HepG2 (cell line): ENCODE measurements around the gene OLR1. TPM values are rescaled to one million over a fixed set of nuclear protein-coding genes. Genes with fewer than 3 reads are reported as not detected.

Experiments used
- ATAC-seq: fragments of 200-7000 bp; cut with Tn5 transposase; 3 replicates; pipeline ENCODE4 v1.9.1; 2020; ENCODE audit warnings: mild to moderate bottlenecking, moderate library complexity
- BruUV-seq: library from RNA; stranded (reverse); fragments of 400-500 nt; replicated peaks from 2 replicates; lab custom pipeline; 2021; lab: Mats Ljungman, UMichigan
- CTCF ChIA-PET: fragments of 300-600 bp; formaldehyde crosslinking; extraction: SDS; loops from one replicate; lab custom pipeline; 2021; ENCODE audit warnings: low total read pairs, inconsistent platforms, low intra/inter-chr PET ratio; lab: Yijun Ruan, JAX
- POLR2A ChIA-PET: fragments of 350-600 bp; sonication (Branson Sonifier 250); formaldehyde crosslinking; loops from one replicate; lab custom pipeline; 2020; ENCODE audit warnings: antibody characterized with exemption, inconsistent platforms; lab: Yijun Ruan, JAX
- DNase-seq: peaks from one replicate; pipeline ENCODE4 v3.0.0-alpha.2; 2015; ENCODE audit warnings: low spot score
- FAIRE-seq: peaks from 3 replicates; lab custom pipeline; 2011; peaks lifted over from hg19 to GRCh38; lab: Jason Lieb, UNC
- H2AFZ ChIP-seq: one replicate; pipeline ENCODE4 v1.6.1; 2011; ENCODE audit warnings: low read length, inconsistent platforms
- H3K27ac ChIP-seq: fragments of 300-600 bp; 3 replicates; pipeline ENCODE4 v1.8.0; 2011; ENCODE audit warnings: mixed run types, mild to moderate bottlenecking, mixed read lengths, low read length, inconsistent platforms; ENCODE audit not compliant: insufficient read depth; ENCODE audit errors: extremely low read length
- H3K27me3 ChIP-seq, 2 experiments: fragments of 200-600 bp in 1 of 2; 2 replicates in 1 of 2; 3 replicates in 1 of 2; pipeline versions ENCODE4 v1.6.0 to v1.8.0; 2011; ENCODE audit warnings: low read length in 2 of 2, mild to moderate bottlenecking in 2 of 2, moderate library complexity in 2 of 2, inconsistent platforms in 1 of 2; ENCODE audit not compliant: insufficient read depth in 2 of 2, control insufficient read depth in 1 of 2
- H3K36me3 ChIP-seq, 2 experiments: fragments of 200-600 bp in 1 of 2; replicated peaks in 1 of 2; 2 replicates in 1 of 2; 3 replicates in 1 of 2; pipeline versions ENCODE4 v1.5.1 to v1.8.0; 2011; ENCODE audit warnings: low read length in 2 of 2, inconsistent platforms in 1 of 2; ENCODE audit not compliant: insufficient read depth in 2 of 2, control insufficient read depth in 1 of 2
- H3K4me1 ChIP-seq: 2 replicates; pipeline ENCODE4 v1.5.1; 2012; ENCODE audit warnings: low read length, inconsistent platforms; ENCODE audit not compliant: insufficient read depth
- H3K4me2 ChIP-seq: 2 replicates; pipeline ENCODE4 v1.6.0; 2011; ENCODE audit warnings: low read depth, low read length, inconsistent platforms
- H3K4me3 ChIP-seq, 3 experiments: fragments of 200-600 bp in 1 of 3; sonication (generic), shearing (Covaris generic) in 1 of 3; replicated peaks in 1 of 3; 2 replicates each; pipeline ENCODE4 v1.5.1; 2011 to 2016; ENCODE audit warnings: low read length in 3 of 3, inconsistent platforms in 2 of 3, low read depth in 2 of 3, mild to moderate bottlenecking in 2 of 3, control low read depth in 1 of 3, mixed read lengths in 1 of 3; ENCODE audit not compliant: insufficient read depth in 1 of 3
- H3K79me2 ChIP-seq: one replicate; pipeline ENCODE4 v1.6.1; 2011; ENCODE audit warnings: low read length, inconsistent platforms; ENCODE audit not compliant: insufficient read depth
- H3K9ac ChIP-seq: 2 replicates; pipeline ENCODE4 v1.6.0; 2011; ENCODE audit warnings: mild to moderate bottlenecking, low read depth, low read length, inconsistent platforms; ENCODE audit not compliant: insufficient read depth
- H3K9me3 ChIP-seq: 2 replicates; pipeline ENCODE4 v1.5.1; 2012; ENCODE audit warnings: mild to moderate bottlenecking, low read length
- H4K20me1 ChIP-seq: 2 replicates; pipeline ENCODE4 v1.6.0; 2011; ENCODE audit warnings: inconsistent platforms, mild to moderate bottlenecking, low read length, moderate library complexity; ENCODE audit not compliant: insufficient read depth
- ARID3A ChIP-seq: IDR thresholded peaks from 2 replicates; pipeline ENCODE4 v1.6.1; 2012; ENCODE audit warnings: low read depth, low read length, improper control_type of control experiment
- ATF7-NPFF ChIP-seq: sonication (generic); formaldehyde crosslinking; IDR thresholded peaks from 2 replicates; pipeline ENCODE4 v1.8.1; 2023; ENCODE audit warnings: mild to moderate bottlenecking, low read depth, missing genetic modification reagents, moderate library complexity
- CREBL2 ChIP-seq: sonication (generic); formaldehyde crosslinking; IDR thresholded peaks from 2 replicates; pipeline ENCODE4 v1.8.1; 2023; ENCODE audit warnings: missing genetic modification reagents, mild to moderate bottlenecking, borderline replicate concordance
- MIER2 ChIP-seq: IDR thresholded peaks from 2 replicates; pipeline ENCODE4 v1.6.1; 2016; ENCODE audit warnings: missing biosample characterization, missing genetic modification reagents
- ONECUT2 ChIP-seq: sonication (generic); formaldehyde crosslinking; IDR thresholded peaks from 2 replicates; pipeline ENCODE4 v1.4.0; 2020; ENCODE audit warnings: missing genetic modification reagents
- TEF ChIP-seq: sonication (generic); formaldehyde crosslinking; IDR thresholded peaks from 2 replicates; pipeline ENCODE4 v1.5.0; 2020; ENCODE audit warnings: missing genetic modification reagents
- ZNF124 ChIP-seq: sonication (generic); formaldehyde crosslinking; IDR thresholded peaks from 2 replicates; pipeline ENCODE4 v1.4.0; 2020; ENCODE audit warnings: missing genetic modification reagents
- ZNF660 ChIP-seq: sonication (generic); formaldehyde crosslinking; IDR thresholded peaks from 2 replicates; pipeline ENCODE4 v1.5.1; 2020; ENCODE audit warnings: mild to moderate bottlenecking, low read depth, missing genetic modification reagents, borderline replicate concordance
- WGBS: methylation state at CpG from one replicate; pipeline ENCODE4 v1.1.6; 2017; ENCODE audit warnings: low lambda C conversion rate; 5-methylcytosine and 5-hydroxymethylcytosine counted together
- in situ Hi-C: cut with HindIII; loops from 2 replicates; pipeline ENCODE4 v1.10.0; 2017; ENCODE audit warnings: low pct_unique_long_range_greater_than_20kb; ENCODE audit not compliant: extremely low pct_ligation_motif_present
- intact Hi-C: fragments of 100-400 bp; cut with micrococcal nuclease; formaldehyde crosslinking; loops from one replicate; pipeline ENCODE4 v1.10.0; 2022; ENCODE audit not compliant: unreplicated experiment
- polyA plus RNA-seq, 8 experiments: library from polyadenylated mRNA; depleted of rRNA in 3 of 8; stranded (reverse) in 7 of 8; unstranded in 1 of 8; fragments of >200 nt; fragmentation: Illumina TruSeq in 4 of 8; extraction: Trizol in 4 of 8; gene quantifications; 2 replicates each; pipeline versions ENCODE4 v1.2.1 to v1.2.3, GENCODE V29; 2011 to 2016; ENCODE audit warnings: low read depth in 4 of 8, missing spikeins in 1 of 8, mixed read lengths in 1 of 8; ENCODE audit not compliant: insufficient read depth in 1 of 8
- total RNA-seq, 5 experiments: library from RNA; depleted of rRNA; stranded (reverse); fragments of >200 nt; fragmentation: Illumina TruSeq; extraction: Trizol; gene quantifications; 2 replicates each; pipeline ENCODE4 v1.2.3, GENCODE V29; 2016; ENCODE audit warnings: low read depth in 1 of 5
- TF ChIP-seq, protein P1 (sequence below), 2 experiments: sonication (generic) in 1 of 2; formaldehyde crosslinking in 1 of 2; IDR thresholded peaks; 2 replicates each; pipeline versions ENCODE4 v1.6.1 to v1.9.0; 2014 to 2022; ENCODE audit warnings: antibody characterized with exemption in 1 of 2, borderline replicate concordance in 1 of 2, inconsistent platforms in 1 of 2, low read depth in 1 of 2, missing genetic modification reagents in 1 of 2
- TF ChIP-seq, protein P2 (sequence below): sonication (generic); formaldehyde crosslinking; IDR thresholded peaks from 2 replicates; pipeline ENCODE4 v1.4.0; 2020; ENCODE audit warnings: missing genetic modification reagents
- TF ChIP-seq, protein P3 (sequence below): sonication (generic); formaldehyde crosslinking; IDR thresholded peaks from 2 replicates; pipeline ENCODE4 v1.5.0; 2020; ENCODE audit warnings: missing genetic modification reagents
- TF ChIP-seq, protein P4 (sequence below): sonication (generic); formaldehyde crosslinking; IDR thresholded peaks from 2 replicates; pipeline ENCODE4 v1.5.0; 2020; ENCODE audit warnings: missing genetic modification reagents

The OLR1 gene
- total and polyA plus RNA-seq, 2 of the 13 experiments (the other 11 are each of a cell fraction or from before 2014, with no cell fraction given), result not detected

GRCh38 chr12:10210225-10210624, 38.3 kb upstream of the OLR1 start:
- peaks cover 16% of the 10 kb centered on the region; the same call in 1 of the 2 replicates for H3K4me1 ChIP-seq
- WGBS, result 78% methylated on average over 15 of the region's 15 CpGs
- H3K36me3 ChIP-seq, result no peaks in the 10 kb centered on the region
- FAIRE-seq, result no peak
- no peak overlapping the region for H3K27ac ChIP-seq
- H3K27me3 ChIP-seq, result peaks cover 0 to 3% of the 10 kb centered on the region in 2 experiments; a peak in 1 of 5 replicates
- H3K9ac ChIP-seq, result no peak overlapping the region
- intact Hi-C loops (no loop called here), in situ Hi-C loops (no loop called here)
- no peak for ATAC-seq
- H2AFZ ChIP-seq, result no peak overlapping the region
- H3K4me3 ChIP-seq, result no peak overlapping the region
- no TSS peak for BruUV-seq
- CTCF ChIA-PET, result no interaction called here
- no peaks in the 10 kb centered on the region for H3K79me2 ChIP-seq
- H3K4me2 ChIP-seq, result no peak overlapping the region
- H3K9me3 ChIP-seq, result no peaks in the 10 kb centered on the region
- H4K20me1 ChIP-seq, result no peaks in the 10 kb centered on the region
- POLR2A ChIA-PET, result no interaction called here
- no peak for DNase-seq
- TF ChIP-seq ARID3A (no peak), CREBL2 (CRISPR knock-in tag) (no peak), ONECUT2 (no peak), MIER2 (CRISPR knock-in tag) (no peak), TEF (CRISPR knock-in tag) (no peak), ZNF660 (CRISPR knock-in tag) (no peak), ZNF124 (CRISPR knock-in tag) (no peak), ATF7-NPFF (CRISPR knock-in tag) (no peak)
- TF ChIP-seq, protein P1, sequence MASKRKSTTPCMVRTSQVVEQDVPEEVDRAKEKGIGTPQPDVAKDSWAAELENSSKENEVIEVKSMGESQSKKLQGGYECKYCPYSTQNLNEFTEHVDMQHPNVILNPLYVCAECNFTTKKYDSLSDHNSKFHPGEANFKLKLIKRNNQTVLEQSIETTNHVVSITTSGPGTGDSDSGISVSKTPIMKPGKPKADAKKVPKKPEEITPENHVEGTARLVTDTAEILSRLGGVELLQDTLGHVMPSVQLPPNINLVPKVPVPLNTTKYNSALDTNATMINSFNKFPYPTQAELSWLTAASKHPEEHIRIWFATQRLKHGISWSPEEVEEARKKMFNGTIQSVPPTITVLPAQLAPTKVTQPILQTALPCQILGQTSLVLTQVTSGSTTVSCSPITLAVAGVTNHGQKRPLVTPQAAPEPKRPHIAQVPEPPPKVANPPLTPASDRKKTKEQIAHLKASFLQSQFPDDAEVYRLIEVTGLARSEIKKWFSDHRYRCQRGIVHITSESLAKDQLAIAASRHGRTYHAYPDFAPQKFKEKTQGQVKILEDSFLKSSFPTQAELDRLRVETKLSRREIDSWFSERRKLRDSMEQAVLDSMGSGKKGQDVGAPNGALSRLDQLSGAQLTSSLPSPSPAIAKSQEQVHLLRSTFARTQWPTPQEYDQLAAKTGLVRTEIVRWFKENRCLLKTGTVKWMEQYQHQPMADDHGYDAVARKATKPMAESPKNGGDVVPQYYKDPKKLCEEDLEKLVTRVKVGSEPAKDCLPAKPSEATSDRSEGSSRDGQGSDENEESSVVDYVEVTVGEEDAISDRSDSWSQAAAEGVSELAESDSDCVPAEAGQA (IDR thresholded peaks at IDR 0.05; ENCODE audit: low read depth), result no peak
- TF ChIP-seq, protein P1 (CRISPR knock-in tag; IDR thresholded peaks at IDR 0.05; ENCODE audit: borderline replicate concordance), result no peak
- TF ChIP-seq, protein P2, sequence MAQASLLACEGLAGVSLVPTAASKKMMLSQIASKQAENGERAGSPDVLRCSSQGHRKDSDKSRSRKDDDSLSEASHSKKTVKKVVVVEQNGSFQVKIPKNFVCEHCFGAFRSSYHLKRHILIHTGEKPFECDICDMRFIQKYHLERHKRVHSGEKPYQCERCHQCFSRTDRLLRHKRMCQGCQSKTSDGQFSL, result no peak
- TF ChIP-seq, protein P3, sequence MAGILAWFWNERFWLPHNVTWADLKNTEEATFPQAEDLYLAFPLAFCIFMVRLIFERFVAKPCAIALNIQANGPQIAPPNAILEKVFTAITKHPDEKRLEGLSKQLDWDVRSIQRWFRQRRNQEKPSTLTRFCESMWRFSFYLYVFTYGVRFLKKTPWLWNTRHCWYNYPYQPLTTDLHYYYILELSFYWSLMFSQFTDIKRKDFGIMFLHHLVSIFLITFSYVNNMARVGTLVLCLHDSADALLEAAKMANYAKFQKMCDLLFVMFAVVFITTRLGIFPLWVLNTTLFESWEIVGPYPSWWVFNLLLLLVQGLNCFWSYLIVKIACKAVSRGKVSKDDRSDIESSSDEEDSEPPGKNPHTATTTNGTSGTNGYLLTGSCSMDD, result no peak
- TF ChIP-seq, protein P4, sequence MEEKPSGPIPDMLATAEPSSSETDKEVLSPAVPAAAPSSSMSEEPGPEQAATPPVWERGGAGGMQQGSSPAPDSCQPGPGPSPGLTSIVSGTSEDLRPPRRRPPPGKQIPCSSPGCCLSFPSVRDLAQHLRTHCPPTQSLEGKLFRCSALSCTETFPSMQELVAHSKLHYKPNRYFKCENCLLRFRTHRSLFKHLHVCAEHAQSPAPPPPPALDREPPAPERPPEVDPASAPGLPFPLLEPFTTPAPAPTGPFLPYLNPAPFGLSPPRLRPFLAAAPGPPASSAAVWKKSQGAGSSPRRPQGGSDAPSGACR (CRISPR knock-in tag), result no peak
